ENCODE results near the gene RHOBTB1.

GRCh38 chr10:60985951-60986350 is 42.0 kb upstream of the RHOBTB1 start:
- TF ChIP-seq EZH2phosphoT487 (IDR thresholded peaks at IDR 0.05) (no peak), CTCF (IDR thresholded peaks at IDR 0.05) (no peak), EZH2 (IDR thresholded peaks at IDR 0.05) (no peak)
